Thoracic aorta endothelial cell (primary cell): ENCODE data around the gene PLCZ1. TPM values are rescaled to one million over a fixed set of nuclear protein-coding genes. Genes with fewer than 3 reads are reported as not detected.

Experiments
- total RNA-seq: library from RNA; depleted of rRNA; stranded (reverse); fragments of >200 nt; gene quantifications from 2 replicates; pipeline ENCODE4 v1.2.3, GENCODE V29; 2012

Gene PLCZ1, protein sequence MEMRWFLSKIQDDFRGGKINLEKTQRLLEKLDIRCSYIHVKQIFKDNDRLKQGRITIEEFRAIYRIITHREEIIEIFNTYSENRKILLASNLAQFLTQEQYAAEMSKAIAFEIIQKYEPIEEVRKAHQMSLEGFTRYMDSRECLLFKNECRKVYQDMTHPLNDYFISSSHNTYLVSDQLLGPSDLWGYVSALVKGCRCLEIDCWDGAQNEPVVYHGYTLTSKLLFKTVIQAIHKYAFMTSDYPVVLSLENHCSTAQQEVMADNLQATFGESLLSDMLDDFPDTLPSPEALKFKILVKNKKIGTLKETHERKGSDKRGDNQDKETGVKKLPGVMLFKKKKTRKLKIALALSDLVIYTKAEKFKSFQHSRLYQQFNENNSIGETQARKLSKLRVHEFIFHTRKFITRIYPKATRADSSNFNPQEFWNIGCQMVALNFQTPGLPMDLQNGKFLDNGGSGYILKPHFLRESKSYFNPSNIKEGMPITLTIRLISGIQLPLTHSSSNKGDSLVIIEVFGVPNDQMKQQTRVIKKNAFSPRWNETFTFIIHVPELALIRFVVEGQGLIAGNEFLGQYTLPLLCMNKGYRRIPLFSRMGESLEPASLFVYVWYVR
- 0.27 TPM in 1 of 2 replicates, not detected in the other for total RNA-seq

DNA sequence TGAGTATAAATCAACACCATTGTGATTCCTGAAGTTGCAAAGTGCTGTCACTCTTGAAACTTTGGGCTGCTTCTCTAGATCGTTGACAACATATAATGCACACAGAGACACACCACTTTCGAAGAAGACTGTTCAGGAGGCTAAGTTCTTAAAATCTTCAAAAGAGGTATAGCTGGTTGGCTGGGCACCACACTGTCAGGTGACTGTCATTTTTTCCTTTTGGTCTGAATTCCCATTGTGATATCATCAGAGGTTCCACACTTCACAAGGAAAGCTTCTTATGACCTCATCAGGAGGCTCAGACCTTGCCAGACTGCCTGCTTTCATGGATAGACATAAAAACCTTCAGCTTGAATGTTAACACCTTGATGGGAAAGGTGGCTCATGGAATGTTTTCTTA lies at the start of gene PLCZ1, which contains the start of gene CAPZA3:
TSS of gene PLCZ1 (minus strand) at position 194 of the 400 bp plus-strand sequence. CDS start 641 bp downstream, outside the sequence.
TSS of gene CAPZA3 (plus strand) at position 301 of the 400 bp plus-strand sequence. CDS start 150 bp downstream, outside the sequence.

Other genes starting within 250 kb of the PLCZ1 start
- gene CAPZA3, start 107 bp upstream of the PLCZ1 start, total RNA-seq, result not detected in 2 replicates